Measurements from ENCODE around the gene PDZD4. TPM values are rescaled to one million over a fixed set of nuclear protein-coding genes. Genes with fewer than 3 reads are reported as not detected.

Gene PDZD4
- total and polyA plus RNA-seq, 2 donors from 2014 or later: 4.7 to 7.0 TPM

GRCh38 chrX:153763298-153763932, 66.9 kb downstream of the PDZD4 start:
- no peak for FAIRE-seq

GRCh38 chrX:153762626-153763173, 67.6 kb downstream of the PDZD4 start:
- H3K27ac ChIP-seq (ENCODE audit: low read depth in 2 of 2, low read length in 2 of 2): no peak overlapping the region
- intact Hi-C loops (cut with DNase I): loop anchor here (10.0 kb wide), 1 partner anchor 192 kb away; no protein-coding TSS in a partner anchor
- no peaks in the 10 kb centered on the region for H3K27me3 ChIP-seq (ENCODE audit: control insufficient read depth, insufficient read depth, low read length)
- TF ChIP-seq CTCF (IDR thresholded peaks at IDR 0.05; ENCODE audit: borderline replicate concordance, extremely low read depth, insufficient read depth): no peak
- H3K4me1 ChIP-seq (ENCODE audit: control insufficient read depth in 2 of 3, insufficient read depth in 2 of 3, low read depth in 1 of 3, low read length in 3 of 3): no peaks in the 10 kb centered on the region
- FAIRE-seq (no peak), DNase-seq (no peak)
- H3K9me3 ChIP-seq (ENCODE audit: control insufficient read depth in 2 of 3, insufficient read depth in 1 of 3, low read length in 3 of 3): no peaks in the 10 kb centered on the region
- H3K4me3 ChIP-seq (ENCODE audit: low read length in 3 of 3): no peak overlapping the region
- H3K9ac ChIP-seq (ENCODE audit: low read length in 3 of 3): no peak overlapping the region
- H3K36me3 ChIP-seq (ENCODE audit: control insufficient read depth in 2 of 3, insufficient read depth in 3 of 3, low read length in 3 of 3): no peaks in the 10 kb centered on the region

More at GRCh38 chrX:153763298-153763932, 66.9 kb downstream of the PDZD4 start:
- no peaks in the 10 kb centered on the region for H3K4me1 ChIP-seq (ENCODE audit: control insufficient read depth in 2 of 3, insufficient read depth in 2 of 3, low read depth in 1 of 3, low read length in 3 of 3)
- no peaks in the 10 kb centered on the region for H3K36me3 ChIP-seq (ENCODE audit: control insufficient read depth in 2 of 3, insufficient read depth in 3 of 3, low read length in 3 of 3)
- DNase-seq: peak in 1 of 5 donors; percentile 31
- no peaks in the 10 kb centered on the region for H3K27me3 ChIP-seq (ENCODE audit: control insufficient read depth, insufficient read depth, low read length)
- no peak overlapping the region for H3K4me3 ChIP-seq (ENCODE audit: low read length in 3 of 3)
- no peak for TF ChIP-seq CTCF (IDR thresholded peaks at IDR 0.05; ENCODE audit: borderline replicate concordance, extremely low read depth, insufficient read depth)
- no peak overlapping the region for H3K9ac ChIP-seq (ENCODE audit: low read length in 3 of 3)
- H3K9me3 ChIP-seq (ENCODE audit: control insufficient read depth in 2 of 3, insufficient read depth in 1 of 3, low read length in 3 of 3): no peaks in the 10 kb centered on the region
- no peak overlapping the region for H3K27ac ChIP-seq (ENCODE audit: low read depth in 2 of 2, low read length in 2 of 2)
- intact Hi-C loops (cut with DNase I): loop anchor here (10.0 kb wide), 1 partner anchor 191 kb away; no protein-coding TSS in a partner anchor

- TF ChIP-seq CTCF (IDR thresholded peaks at IDR 0.05; ENCODE audit: borderline replicate concordance, extremely low read depth, insufficient read depth): no peak
- no peak for DNase-seq
- intact Hi-C loops (cut with DNase I): loop anchor here (10.0 kb wide), 1 partner anchor 193 kb away; no protein-coding TSS in a partner anchor
- Histone ChIP-seq H3K9ac (ENCODE audit: low read length in 3 of 3) (no peak overlapping the region), H3K4me3 (ENCODE audit: low read length in 3 of 3) (no peak overlapping the region), H3K9me3 (ENCODE audit: control insufficient read depth in 2 of 3, insufficient read depth in 1 of 3, low read length in 3 of 3) (no peaks in the 10 kb centered on the region), H3K36me3 (ENCODE audit: control insufficient read depth in 2 of 3, insufficient read depth in 3 of 3, low read length in 3 of 3) (no peaks in the 10 kb centered on the region), H3K4me1 (ENCODE audit: control insufficient read depth in 2 of 3, insufficient read depth in 2 of 3, low read depth in 1 of 3, low read length in 3 of 3) (no peaks in the 10 kb centered on the region), H3K27me3 (ENCODE audit: control insufficient read depth, insufficient read depth, low read length) (no peaks in the 10 kb centered on the region), H3K27ac (ENCODE audit: low read depth in 2 of 2, low read length in 2 of 2) (no peak overlapping the region)
- FAIRE-seq: no peak
Measured at GRCh38 chrX:153761863-153762262, 68.5 kb downstream of the PDZD4 start.
